Measurements from ENCODE around the gene GPT2. TPM values are rescaled to one million over a fixed set of nuclear protein-coding genes. Genes with fewer than 3 reads are reported as not detected.

Gene GPT2
- total RNA-seq, 1 experiment from 2014 or later: 81.8 TPM

DNA sequence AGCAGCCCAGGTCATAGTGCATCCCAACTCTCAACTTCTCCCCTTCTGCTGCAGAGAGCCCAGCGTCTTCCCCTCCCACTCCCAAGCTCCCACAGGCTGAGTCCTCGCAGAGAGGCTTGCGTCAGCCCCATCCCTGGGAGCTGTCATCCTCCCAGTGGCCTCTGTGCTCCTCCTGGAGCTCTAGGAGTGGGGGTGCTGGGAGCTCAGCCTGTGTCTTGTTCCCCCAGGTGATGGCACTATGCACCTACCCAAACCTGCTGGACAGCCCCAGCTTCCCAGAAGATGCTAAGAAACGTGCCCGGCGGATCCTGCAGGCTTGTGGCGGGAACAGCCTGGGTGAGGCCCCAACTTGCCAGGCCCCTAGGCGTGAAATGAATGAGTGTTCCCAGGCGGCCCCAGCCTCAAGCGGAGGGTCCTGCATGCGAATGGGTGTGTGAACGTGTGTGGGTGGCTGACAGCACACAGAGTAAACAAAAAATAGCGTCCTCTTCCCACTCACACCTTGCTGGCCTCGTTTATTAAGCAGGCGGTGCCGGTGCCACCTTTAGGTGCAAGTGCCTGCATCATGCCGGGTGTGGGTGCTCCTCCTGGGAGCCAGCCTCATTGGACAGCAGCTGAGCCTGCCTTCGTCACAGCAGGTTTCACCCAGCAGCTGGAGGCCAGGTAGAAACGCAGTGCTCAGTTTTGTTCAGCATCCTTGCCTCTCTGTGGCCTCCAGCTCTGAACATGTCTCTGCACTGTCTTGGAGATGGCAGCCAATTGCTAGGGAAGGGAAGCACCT, 16.5 kb downstream of the GPT2 start (continued):
- TF ChIP-seq, protein P1, sequence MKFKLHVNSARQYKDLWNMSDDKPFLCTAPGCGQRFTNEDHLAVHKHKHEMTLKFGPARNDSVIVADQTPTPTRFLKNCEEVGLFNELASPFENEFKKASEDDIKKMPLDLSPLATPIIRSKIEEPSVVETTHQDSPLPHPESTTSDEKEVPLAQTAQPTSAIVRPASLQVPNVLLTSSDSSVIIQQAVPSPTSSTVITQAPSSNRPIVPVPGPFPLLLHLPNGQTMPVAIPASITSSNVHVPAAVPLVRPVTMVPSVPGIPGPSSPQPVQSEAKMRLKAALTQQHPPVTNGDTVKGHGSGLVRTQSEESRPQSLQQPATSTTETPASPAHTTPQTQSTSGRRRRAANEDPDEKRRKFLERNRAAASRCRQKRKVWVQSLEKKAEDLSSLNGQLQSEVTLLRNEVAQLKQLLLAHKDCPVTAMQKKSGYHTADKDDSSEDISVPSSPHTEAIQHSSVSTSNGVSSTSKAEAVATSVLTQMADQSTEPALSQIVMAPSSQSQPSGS (CRISPR knock-in tag; IDR thresholded peaks at IDR 0.05; ENCODE audit: borderline replicate concordance, low read depth): no peak
- TF ChIP-seq KAT7 (CRISPR knock-in tag; IDR thresholded peaks at IDR 0.05; ENCODE audit: borderline replicate concordance) (no peak), SOX15 (CRISPR knock-in tag; IDR thresholded peaks at IDR 0.05) (no peak), NR2C2 (CRISPR knock-in tag; IDR thresholded peaks at IDR 0.05) (no peak)
- TF ChIP-seq, protein P2, sequence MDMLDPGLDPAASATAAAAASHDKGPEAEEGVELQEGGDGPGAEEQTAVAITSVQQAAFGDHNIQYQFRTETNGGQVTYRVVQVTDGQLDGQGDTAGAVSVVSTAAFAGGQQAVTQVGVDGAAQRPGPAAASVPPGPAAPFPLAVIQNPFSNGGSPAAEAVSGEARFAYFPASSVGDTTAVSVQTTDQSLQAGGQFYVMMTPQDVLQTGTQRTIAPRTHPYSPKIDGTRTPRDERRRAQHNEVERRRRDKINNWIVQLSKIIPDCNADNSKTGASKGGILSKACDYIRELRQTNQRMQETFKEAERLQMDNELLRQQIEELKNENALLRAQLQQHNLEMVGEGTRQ (CRISPR knock-in tag; IDR thresholded peaks at IDR 0.05): no peak

DNA sequence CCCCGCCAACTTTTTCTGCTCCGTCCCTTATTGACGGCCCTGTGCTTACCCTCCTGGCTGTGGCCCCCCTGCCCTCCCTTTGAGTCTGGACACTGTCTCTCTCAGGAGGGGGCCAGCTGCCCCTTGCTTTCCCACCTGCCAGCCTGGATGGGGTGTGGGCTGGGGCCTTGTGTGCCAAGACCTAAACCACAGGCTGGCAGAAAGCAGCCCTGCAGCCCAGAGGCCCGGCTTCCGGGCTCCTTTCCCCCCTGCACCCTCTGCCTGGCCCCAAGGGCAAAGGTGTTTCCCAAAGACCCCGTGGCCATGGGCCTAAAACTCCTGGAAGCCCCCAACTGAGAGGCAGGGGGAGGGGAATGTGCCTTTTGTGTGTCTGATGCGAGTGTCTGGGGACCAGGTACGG, 17.5 kb downstream of the GPT2 start:
- TF ChIP-seq, protein P3, sequence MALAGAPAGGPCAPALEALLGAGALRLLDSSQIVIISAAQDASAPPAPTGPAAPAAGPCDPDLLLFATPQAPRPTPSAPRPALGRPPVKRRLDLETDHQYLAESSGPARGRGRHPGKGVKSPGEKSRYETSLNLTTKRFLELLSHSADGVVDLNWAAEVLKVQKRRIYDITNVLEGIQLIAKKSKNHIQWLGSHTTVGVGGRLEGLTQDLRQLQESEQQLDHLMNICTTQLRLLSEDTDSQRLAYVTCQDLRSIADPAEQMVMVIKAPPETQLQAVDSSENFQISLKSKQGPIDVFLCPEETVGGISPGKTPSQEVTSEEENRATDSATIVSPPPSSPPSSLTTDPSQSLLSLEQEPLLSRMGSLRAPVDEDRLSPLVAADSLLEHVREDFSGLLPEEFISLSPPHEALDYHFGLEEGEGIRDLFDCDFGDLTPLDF (CRISPR knock-in tag; IDR thresholded peaks at IDR 0.05): no peak
- TF ChIP-seq, protein P4, sequence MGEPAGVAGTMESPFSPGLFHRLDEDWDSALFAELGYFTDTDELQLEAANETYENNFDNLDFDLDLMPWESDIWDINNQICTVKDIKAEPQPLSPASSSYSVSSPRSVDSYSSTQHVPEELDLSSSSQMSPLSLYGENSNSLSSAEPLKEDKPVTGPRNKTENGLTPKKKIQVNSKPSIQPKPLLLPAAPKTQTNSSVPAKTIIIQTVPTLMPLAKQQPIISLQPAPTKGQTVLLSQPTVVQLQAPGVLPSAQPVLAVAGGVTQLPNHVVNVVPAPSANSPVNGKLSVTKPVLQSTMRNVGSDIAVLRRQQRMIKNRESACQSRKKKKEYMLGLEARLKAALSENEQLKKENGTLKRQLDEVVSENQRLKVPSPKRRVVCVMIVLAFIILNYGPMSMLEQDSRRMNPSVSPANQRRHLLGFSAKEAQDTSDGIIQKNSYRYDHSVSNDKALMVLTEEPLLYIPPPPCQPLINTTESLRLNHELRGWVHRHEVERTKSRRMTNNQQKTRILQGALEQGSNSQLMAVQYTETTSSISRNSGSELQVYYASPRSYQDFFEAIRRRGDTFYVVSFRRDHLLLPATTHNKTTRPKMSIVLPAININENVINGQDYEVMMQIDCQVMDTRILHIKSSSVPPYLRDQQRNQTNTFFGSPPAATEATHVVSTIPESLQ (CRISPR knock-in tag; IDR thresholded peaks at IDR 0.05): no peak
- TF ChIP-seq, protein P5, sequence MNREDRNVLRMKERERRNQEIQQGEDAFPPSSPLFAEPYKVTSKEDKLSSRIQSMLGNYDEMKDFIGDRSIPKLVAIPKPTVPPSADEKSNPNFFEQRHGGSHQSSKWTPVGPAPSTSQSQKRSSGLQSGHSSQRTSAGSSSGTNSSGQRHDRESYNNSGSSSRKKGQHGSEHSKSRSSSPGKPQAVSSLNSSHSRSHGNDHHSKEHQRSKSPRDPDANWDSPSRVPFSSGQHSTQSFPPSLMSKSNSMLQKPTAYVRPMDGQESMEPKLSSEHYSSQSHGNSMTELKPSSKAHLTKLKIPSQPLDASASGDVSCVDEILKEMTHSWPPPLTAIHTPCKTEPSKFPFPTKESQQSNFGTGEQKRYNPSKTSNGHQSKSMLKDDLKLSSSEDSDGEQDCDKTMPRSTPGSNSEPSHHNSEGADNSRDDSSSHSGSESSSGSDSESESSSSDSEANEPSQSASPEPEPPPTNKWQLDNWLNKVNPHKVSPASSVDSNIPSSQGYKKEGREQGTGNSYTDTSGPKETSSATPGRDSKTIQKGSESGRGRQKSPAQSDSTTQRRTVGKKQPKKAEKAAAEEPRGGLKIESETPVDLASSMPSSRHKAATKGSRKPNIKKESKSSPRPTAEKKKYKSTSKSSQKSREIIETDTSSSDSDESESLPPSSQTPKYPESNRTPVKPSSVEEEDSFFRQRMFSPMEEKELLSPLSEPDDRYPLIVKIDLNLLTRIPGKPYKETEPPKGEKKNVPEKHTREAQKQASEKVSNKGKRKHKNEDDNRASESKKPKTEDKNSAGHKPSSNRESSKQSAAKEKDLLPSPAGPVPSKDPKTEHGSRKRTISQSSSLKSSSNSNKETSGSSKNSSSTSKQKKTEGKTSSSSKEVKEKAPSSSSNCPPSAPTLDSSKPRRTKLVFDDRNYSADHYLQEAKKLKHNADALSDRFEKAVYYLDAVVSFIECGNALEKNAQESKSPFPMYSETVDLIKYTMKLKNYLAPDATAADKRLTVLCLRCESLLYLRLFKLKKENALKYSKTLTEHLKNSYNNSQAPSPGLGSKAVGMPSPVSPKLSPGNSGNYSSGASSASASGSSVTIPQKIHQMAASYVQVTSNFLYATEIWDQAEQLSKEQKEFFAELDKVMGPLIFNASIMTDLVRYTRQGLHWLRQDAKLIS (CRISPR knock-in tag; IDR thresholded peaks at IDR 0.05; ENCODE audit: borderline replicate concordance): no peak
- TF ChIP-seq, protein P6, sequence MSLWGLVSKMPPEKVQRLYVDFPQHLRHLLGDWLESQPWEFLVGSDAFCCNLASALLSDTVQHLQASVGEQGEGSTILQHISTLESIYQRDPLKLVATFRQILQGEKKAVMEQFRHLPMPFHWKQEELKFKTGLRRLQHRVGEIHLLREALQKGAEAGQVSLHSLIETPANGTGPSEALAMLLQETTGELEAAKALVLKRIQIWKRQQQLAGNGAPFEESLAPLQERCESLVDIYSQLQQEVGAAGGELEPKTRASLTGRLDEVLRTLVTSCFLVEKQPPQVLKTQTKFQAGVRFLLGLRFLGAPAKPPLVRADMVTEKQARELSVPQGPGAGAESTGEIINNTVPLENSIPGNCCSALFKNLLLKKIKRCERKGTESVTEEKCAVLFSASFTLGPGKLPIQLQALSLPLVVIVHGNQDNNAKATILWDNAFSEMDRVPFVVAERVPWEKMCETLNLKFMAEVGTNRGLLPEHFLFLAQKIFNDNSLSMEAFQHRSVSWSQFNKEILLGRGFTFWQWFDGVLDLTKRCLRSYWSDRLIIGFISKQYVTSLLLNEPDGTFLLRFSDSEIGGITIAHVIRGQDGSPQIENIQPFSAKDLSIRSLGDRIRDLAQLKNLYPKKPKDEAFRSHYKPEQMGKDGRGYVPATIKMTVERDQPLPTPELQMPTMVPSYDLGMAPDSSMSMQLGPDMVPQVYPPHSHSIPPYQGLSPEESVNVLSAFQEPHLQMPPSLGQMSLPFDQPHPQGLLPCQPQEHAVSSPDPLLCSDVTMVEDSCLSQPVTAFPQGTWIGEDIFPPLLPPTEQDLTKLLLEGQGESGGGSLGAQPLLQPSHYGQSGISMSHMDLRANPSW (CRISPR knock-in tag; conservative IDR thresholded peaks at IDR 0.05; ENCODE audit: low read depth): no peak
- TF ChIP-seq, protein P7, sequence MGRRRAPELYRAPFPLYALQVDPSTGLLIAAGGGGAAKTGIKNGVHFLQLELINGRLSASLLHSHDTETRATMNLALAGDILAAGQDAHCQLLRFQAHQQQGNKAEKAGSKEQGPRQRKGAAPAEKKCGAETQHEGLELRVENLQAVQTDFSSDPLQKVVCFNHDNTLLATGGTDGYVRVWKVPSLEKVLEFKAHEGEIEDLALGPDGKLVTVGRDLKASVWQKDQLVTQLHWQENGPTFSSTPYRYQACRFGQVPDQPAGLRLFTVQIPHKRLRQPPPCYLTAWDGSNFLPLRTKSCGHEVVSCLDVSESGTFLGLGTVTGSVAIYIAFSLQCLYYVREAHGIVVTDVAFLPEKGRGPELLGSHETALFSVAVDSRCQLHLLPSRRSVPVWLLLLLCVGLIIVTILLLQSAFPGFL (CRISPR knock-in tag; IDR thresholded peaks at IDR 0.05; ENCODE audit: borderline replicate concordance): no peak
- TF ChIP-seq IRF2 (CRISPR knock-in tag; IDR thresholded peaks at IDR 0.05; ENCODE audit: borderline replicate concordance, low read depth): no peak
- ChIA-PET POLR2A (no interaction called here), CTCF (no interaction called here)
- no peak overlapping the region for H3K27ac Mint-ChIP-seq
- no peak for DNase-seq (ENCODE audit: low spot score)
- H3K9me3 Mint-ChIP-seq: no peaks in the 10 kb centered on the region
- no peaks in the 10 kb centered on the region for H3K27me3 Mint-ChIP-seq (ENCODE audit: low read depth)
- H3K4me1 Mint-ChIP-seq: no peaks in the 10 kb centered on the region
- no peak for ATAC-seq
- H3K4me3 Mint-ChIP-seq: no peak overlapping the region
- peaks cover 44% of the 10 kb centered on the region for H3K36me3 Mint-ChIP-seq

Data from WTC11 (cell line).